Left ventricle myocardium superior (tissue), 1 donor: ENCODE measurements around the gene INPP4B. TPM values are rescaled to one million over a fixed set of nuclear protein-coding genes. Genes with fewer than 3 reads are reported as not detected.

Source experiments
- ATAC-seq: fragments of 200-7000 bp; cut with Tn5 transposase; one replicate; pipeline ENCODE4 v1.9.1; 2020; ENCODE audit warnings: mild to moderate bottlenecking, moderate library complexity
- DNase-seq: peaks from one replicate; pipeline ENCODE4 v3.0.0-alpha.2; 2020
- intact Hi-C: fragments of 100-400 bp; cut with micrococcal nuclease; formaldehyde crosslinking; loops from one replicate; pipeline ENCODE4 v1.11.0; 2022
- total RNA-seq: library from RNA; stranded (reverse); fragmentation: NEBNext Ultra II Directional; extraction: Animal tissue kit (Norgen Biotek cat#: 25700); gene quantifications from one replicate; pipeline ENCODE4 v1.2.1, GENCODE V29; 2021
- donor health status: DM: no; HTN: yes; CAD: no; lungs with severe emphysema.

Gene INPP4B
- total RNA-seq, 1 donor from 2014 or later = 15.5 TPM

GRCh38 chr4:142065086-142065647 is 780.9 kb downstream of the INPP4B start:
- ATAC-seq = no peak
- intact Hi-C loops = no loop called here
- DNase-seq = no peak

- no peak for ATAC-seq
- DNase-seq = no peak
Measured at GRCh38 chr4:142064181-142064580, 781.9 kb downstream of the INPP4B start.

GRCh38 chr4:142045996-142046395 is 800.1 kb downstream of the INPP4B start:
- no peak for DNase-seq
- intact Hi-C loops = no loop called here
- ATAC-seq = no peak

More at GRCh38 chr4:142064181-142064580, 781.9 kb downstream of the INPP4B start:
- intact Hi-C loops = no loop called here

- DNase-seq = no peak
- ATAC-seq = no peak
- intact Hi-C loops = no loop called here
Measured at GRCh38 chr4:142044271-142044670, 801.8 kb downstream of the INPP4B start.

- ATAC-seq (no peak), DNase-seq (no peak)
- intact Hi-C loops = no loop called here
Measured at GRCh38 chr4:142043509-142043908, 802.6 kb downstream of the INPP4B start.

- no peak for ATAC-seq
- intact Hi-C loops = no loop called here
Measured at GRCh38 chr4:142041788-142042187, 804.3 kb downstream of the INPP4B start.

GRCh38 chr4:142040043-142040442 is 806.1 kb downstream of the INPP4B start:
- ATAC-seq (no peak), DNase-seq (no peak)
- intact Hi-C loops = no loop called here

More at GRCh38 chr4:142041788-142042187, 804.3 kb downstream of the INPP4B start:
- DNase-seq = no peak

GRCh38 chr4:142036795-142037583 is 809.1 kb downstream of the INPP4B start:
- intact Hi-C loops = no loop called here

GRCh38 chr4:142035566-142035965 is 810.5 kb downstream of the INPP4B start:
- ATAC-seq (no peak), DNase-seq (no peak)
- intact Hi-C loops = no loop called here

More at GRCh38 chr4:142036795-142037583, 809.1 kb downstream of the INPP4B start:
- ATAC-seq (peak; percentile 21), DNase-seq (no peak)

- DNase-seq = no peak
- ATAC-seq = no peak
- intact Hi-C loops = no loop called here
Measured at GRCh38 chr4:142034101-142034500, 812.0 kb downstream of the INPP4B start.

GRCh38 chr4:142030010-142030409 is 816.1 kb downstream of the INPP4B start:
- peak; percentile 93 for ATAC-seq

GRCh38 chr4:142021761-142022160 is 824.3 kb downstream of the INPP4B start:
- ATAC-seq = no peak
- intact Hi-C loops = no loop called here
- no peak for DNase-seq

More at GRCh38 chr4:142030010-142030409, 816.1 kb downstream of the INPP4B start:
- no peak for DNase-seq
- intact Hi-C loops = no loop called here

- intact Hi-C loops = no loop called here
- no peak for ATAC-seq
- DNase-seq = no peak
Measured at GRCh38 chr4:142021181-142021580, 824.9 kb downstream of the INPP4B start.

GRCh38 chr4:142016031-142016430 is 830.1 kb downstream of the INPP4B start:
- intact Hi-C loops = no loop called here
- ATAC-seq = no peak

GRCh38 chr4:142009751-142010150 is 836.4 kb downstream of the INPP4B start:
- DNase-seq (no peak), ATAC-seq (no peak)
- intact Hi-C loops = no loop called here

More at GRCh38 chr4:142016031-142016430, 830.1 kb downstream of the INPP4B start:
- DNase-seq = no peak

GRCh38 chr4:142005519-142005918 is 840.6 kb downstream of the INPP4B start:
- ATAC-seq (no peak), DNase-seq (no peak)
- intact Hi-C loops = no loop called here

- DNase-seq = no peak
- no peak for ATAC-seq
- intact Hi-C loops = no loop called here
Measured at GRCh38 chr4:141999446-142000143, 846.5 kb downstream of the INPP4B start.

GRCh38 chr4:141995056-141995455 is 851.0 kb downstream of the INPP4B start:
- intact Hi-C loops = no loop called here
- DNase-seq (no peak), ATAC-seq (no peak)

- ATAC-seq (no peak), DNase-seq (no peak)
- intact Hi-C loops = no loop called here
Measured at GRCh38 chr4:141977433-141977832, 868.7 kb downstream of the INPP4B start.
